Measurements from ENCODE around the gene ZNF524.
A peak's percentile ranks its signal among the peaks of the same experiment; 100 is the strongest.

The ZNF524 gene

GRCh38 chr19:55635856-55636440 lies 35.9 kb downstream of the ZNF524 start:
- Histone ChIP-seq H3K36me3 (peaks cover 5 to 13% (median 8%) of the 10 kb centered on the region in 11 experiments; a peak in 11 of 22 replicates), H3K4me3 (peak overlapping the region; percentile 75 to 98 (median 91)), H3K9me3 (replicated peaks in 1 of 11) (no peaks in the 10 kb centered on the region), H3K4me1 (peaks cover 53 to 79% (median 66%) of the 10 kb centered on the region in 10 experiments), H4K20me1 (no peaks in the 10 kb centered on the region; a peak in 1 of 22 replicates), H3K27me3 (no peaks in the 10 kb centered on the region), H3K9ac (peak overlapping the region; percentile 90 to 99 (median 96)), H3K4me2 (peak overlapping the region; percentile 94 to 100 (median 97)), H3K27ac (peak overlapping the region; percentile 92 to 99 (median 95))
- no peak for TF ChIP-seq Cebpa-rat (IDR thresholded peaks at IDR 0.05)

DNA sequence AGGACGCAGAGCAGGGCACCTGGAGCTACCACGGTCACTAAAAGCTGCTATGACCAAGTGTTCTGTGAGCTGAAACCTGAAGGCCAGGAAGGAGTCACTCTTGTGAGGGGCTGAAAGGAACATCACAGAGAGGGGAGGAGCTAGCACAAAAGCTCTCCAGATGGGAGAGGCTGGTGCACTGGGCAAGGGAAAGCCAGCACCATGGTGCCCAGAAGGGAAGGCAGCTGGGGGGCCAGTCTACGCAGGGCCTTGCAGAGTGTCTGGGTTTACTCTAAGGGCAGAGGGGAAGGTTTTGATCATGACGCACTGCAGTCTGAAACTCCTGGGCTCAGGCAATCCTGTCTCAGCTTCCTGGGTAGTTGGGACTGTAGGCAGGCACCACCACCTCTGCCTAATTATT lies 36.6 kb downstream of the ZNF524 start:
- Histone ChIP-seq H3K9me3 (replicated peaks in 1 of 11) (no peaks in the 10 kb centered on the region), H4K20me1 (no peaks in the 10 kb centered on the region; a peak in 1 of 22 replicates), H3K4me2 (peak overlapping the region; percentile 94 to 100 (median 97)), H3K4me3 (peak overlapping the region in 7 of 10 experiments; percentile 75 to 98 (median 94); a peak in 7 of 20 replicates), H3K27ac (peak overlapping the region in 3 of 11 experiments; percentile 93 to 96 (median 95); a peak in 2 of 22 replicates), H3K9ac (peak overlapping the region in 10 of 11 experiments; percentile 90 to 99 (median 96); a peak in 18 of 22 replicates), H3K4me1 (peaks cover 53 to 75% (median 66%) of the 10 kb centered on the region in 10 experiments), H3K27me3 (no peaks in the 10 kb centered on the region), H3K36me3 (peaks cover 5 to 13% (median 8%) of the 10 kb centered on the region in 11 experiments; a peak in 11 of 22 replicates)
- no peak for TF ChIP-seq Cebpa-rat (IDR thresholded peaks at IDR 0.05)

GRCh38 chr19:55637534-55637933 lies 37.4 kb downstream of the ZNF524 start:
- peaks cover 5 to 13% (median 8%) of the 10 kb centered on the region in 11 experiments; a peak in 11 of 22 replicates for H3K36me3 ChIP-seq
- peaks cover 0 to 6% (median 0%) of the 10 kb centered on the region in 11 experiments; a peak in 3 of 22 replicates for H4K20me1 ChIP-seq
- no peak for TF ChIP-seq Cebpa-rat (IDR thresholded peaks at IDR 0.05)
- H3K9me3 ChIP-seq (replicated peaks in 1 of 11) = no peaks in the 10 kb centered on the region
- H3K9ac ChIP-seq = peak overlapping the region in 4 of 11 experiments; percentile 9 to 97 (median 94); a peak in 4 of 22 replicates
- peaks cover 55 to 80% (median 67%) of the 10 kb centered on the region in 10 experiments for H3K4me1 ChIP-seq
- H3K27ac ChIP-seq = no peak overlapping the region; a peak in 1 of 22 replicates
- H3K27me3 ChIP-seq = no peaks in the 10 kb centered on the region
- peak overlapping the region in 9 of 11 experiments; percentile 8 to 100 (median 97); a peak in 13 of 22 replicates for H3K4me2 ChIP-seq
- no peak overlapping the region for H3K4me3 ChIP-seq

DNA sequence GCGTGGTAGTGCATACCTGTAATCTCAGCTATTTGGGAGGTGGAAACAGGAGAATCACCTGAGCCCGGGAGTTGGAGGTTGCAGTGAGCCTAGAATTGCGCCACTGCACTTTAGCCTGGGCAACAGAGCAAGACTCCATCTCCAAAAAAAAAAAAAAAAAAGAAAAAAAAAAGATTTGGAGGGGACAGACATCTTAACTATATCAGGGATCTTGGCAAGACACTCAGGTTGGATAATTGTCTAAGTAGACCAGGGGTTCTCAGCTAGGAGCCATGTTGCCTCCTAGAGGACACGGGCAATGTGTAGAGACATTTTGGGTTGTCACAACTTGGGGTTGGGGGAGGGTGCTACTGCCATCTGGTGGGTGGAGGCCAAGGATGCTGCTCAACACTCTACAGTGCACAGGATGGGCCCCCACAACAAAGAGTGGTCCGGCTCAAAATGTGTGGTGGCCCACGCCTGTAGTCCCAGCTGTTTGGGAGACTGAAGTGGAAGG lies 38.8 kb downstream of the ZNF524 start:
- TF ChIP-seq Cebpa-rat (IDR thresholded peaks at IDR 0.05) = no peak
- Histone ChIP-seq H3K9ac (peak overlapping the region in 3 of 11 experiments; percentile 15 to 95 (median 24); a peak in 3 of 22 replicates), H4K20me1 (peaks cover 0 to 11% (median 0%) of the 10 kb centered on the region in 11 experiments; a peak in 3 of 22 replicates), H3K9me3 (replicated peaks in 1 of 11) (no peaks in the 10 kb centered on the region), H3K27me3 (no peaks in the 10 kb centered on the region), H3K27ac (peak overlapping the region in 5 of 11 experiments; percentile 32 to 90 (median 86); a peak in 3 of 22 replicates), H3K4me3 (0 out of 20 replicates have a peak overlapping the region, but pooled peaks of 1 of the 10 experiments have one; percentile 8), H3K36me3 (peaks cover 5 to 13% (median 8%) of the 10 kb centered on the region in 11 experiments; a peak in 11 of 22 replicates), H3K4me1 (peaks cover 56 to 74% (median 65%) of the 10 kb centered on the region in 10 experiments), H3K4me2 (peak overlapping the region; percentile 95 to 100 (median 100); a peak in 21 of 22 replicates)

DNA sequence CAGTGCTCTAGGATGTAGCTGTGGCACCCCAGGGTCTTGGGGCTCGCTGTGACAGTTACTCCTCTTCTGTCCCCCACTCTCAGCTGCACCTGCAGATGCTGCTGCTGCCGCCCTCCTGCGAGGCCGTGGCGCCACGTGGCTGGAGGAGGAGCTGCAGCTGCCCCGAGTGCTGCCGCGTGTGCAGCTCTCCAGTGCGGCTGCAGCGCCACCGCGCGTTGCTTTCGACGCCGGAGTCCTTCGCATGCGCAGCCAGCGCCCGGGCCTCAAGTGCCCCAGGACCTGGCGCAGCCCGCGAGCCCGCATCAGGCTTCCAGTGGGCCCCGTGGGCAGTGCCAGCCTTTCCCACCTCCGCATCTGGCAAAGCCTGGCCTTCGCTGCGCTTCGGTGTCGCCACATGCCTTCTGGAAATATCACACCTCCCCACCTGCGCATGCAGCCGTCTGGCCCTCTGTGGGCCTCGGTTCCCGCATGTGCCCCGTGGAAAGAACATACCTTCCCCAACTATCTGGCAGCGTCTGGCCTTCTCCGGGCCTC lies 40.0 kb downstream of the ZNF524 start:
- no peaks in the 10 kb centered on the region for H3K9me3 ChIP-seq (replicated peaks in 1 of 11)
- H3K9ac ChIP-seq = peak overlapping the region; percentile 83 to 97 (median 89)
- no peak for TF ChIP-seq Cebpa-rat (IDR thresholded peaks at IDR 0.05)
- peaks cover 12 to 22% (median 16%) of the 10 kb centered on the region in 11 experiments for H3K36me3 ChIP-seq
- H3K4me3 ChIP-seq = peak overlapping the region; percentile 78 to 91 (median 87)
- H3K4me1 ChIP-seq = peaks cover 60 to 78% (median 69%) of the 10 kb centered on the region in 10 experiments
- peak overlapping the region; percentile 60 to 92 (median 86); a peak in 21 of 22 replicates for H3K27ac ChIP-seq
- H3K4me2 ChIP-seq = peak overlapping the region; percentile 95 to 100 (median 100)
- peaks cover 0 to 21% (median 10%) of the 10 kb centered on the region in 11 experiments; a peak in 12 of 22 replicates for H4K20me1 ChIP-seq
- no peaks in the 10 kb centered on the region for H3K27me3 ChIP-seq

GRCh38 chr19:55640577-55641425 lies 40.7 kb downstream of the ZNF524 start, which contains the start of gene ZNF580:
Gene ZNF580 (plus strand): TSS chr19:55641002. CDS start chr19:55642509, 1,507 bp downstream.
- peaks cover 60 to 79% (median 73%) of the 10 kb centered on the region in 10 experiments for H3K4me1 ChIP-seq
- peak within 1 kb of the TSS; percentile 83 to 97 (median 89) for H3K9ac ChIP-seq
- peaks cover 0 to 28% (median 15%) of the 10 kb centered on the region in 11 experiments; a peak in 12 of 22 replicates for H4K20me1 ChIP-seq
- no peaks in the 10 kb centered on the region for H3K9me3 ChIP-seq (replicated peaks in 1 of 11)
- peak within 1 kb of the TSS; percentile 95 to 100 (median 100) for H3K4me2 ChIP-seq
- TF ChIP-seq Cebpa-rat (IDR thresholded peaks at IDR 0.05) = no peak
- peaks cover 18 to 29% (median 23%) of the 10 kb centered on the region in 11 experiments for H3K36me3 ChIP-seq
- H3K4me3 ChIP-seq = peak within 1 kb of the TSS; percentile 78 to 91 (median 87)
- peak within 1 kb of the TSS; percentile 60 to 92 (median 86) for H3K27ac ChIP-seq
- H3K27me3 ChIP-seq = no peaks in the 10 kb centered on the region

DNA sequence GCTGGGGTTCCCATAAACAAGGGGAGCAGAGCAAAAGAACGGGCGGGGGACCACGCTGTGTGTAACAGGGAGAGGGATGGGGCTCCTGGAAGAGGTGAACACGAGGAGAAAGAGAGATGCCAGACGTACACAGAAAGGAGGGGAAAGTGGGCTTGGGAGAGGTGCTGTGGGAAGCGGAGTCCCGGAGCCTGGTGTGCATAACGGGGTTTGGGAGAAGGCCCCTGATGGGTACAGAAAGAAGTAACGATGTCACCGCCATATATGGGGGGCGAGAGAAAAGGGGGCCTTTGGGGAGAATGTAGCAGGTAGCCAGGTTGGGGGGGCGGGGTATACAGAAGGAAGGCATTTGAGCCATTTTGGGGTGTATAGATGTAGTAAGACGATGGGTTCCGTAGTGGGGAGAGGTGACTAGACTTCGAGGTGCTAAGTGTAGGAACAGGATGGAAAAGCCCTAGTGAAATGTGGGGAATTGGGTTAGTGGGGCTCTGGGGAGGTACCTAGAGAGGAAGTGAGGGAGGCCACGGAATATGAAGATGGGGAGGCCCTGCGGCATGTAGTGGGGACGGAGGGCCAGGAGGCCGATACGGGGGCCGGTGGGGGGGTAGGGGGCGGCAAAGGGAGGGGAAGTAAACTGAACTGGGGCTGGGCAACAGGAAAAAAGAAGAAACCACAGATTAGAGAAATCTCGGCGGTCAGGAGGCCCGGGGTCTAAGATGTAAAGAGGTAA lies 41.5 kb downstream of the ZNF524 start:
- peaks cover 60 to 79% (median 72%) of the 10 kb centered on the region in 10 experiments for H3K4me1 ChIP-seq
- H3K27ac ChIP-seq = peak overlapping the region; percentile 60 to 92 (median 86)
- H3K9me3 ChIP-seq (replicated peaks in 1 of 11) = no peaks in the 10 kb centered on the region
- peak overlapping the region; percentile 95 to 100 (median 100) for H3K4me2 ChIP-seq
- peaks cover 0 to 35% (median 16%) of the 10 kb centered on the region in 11 experiments; a peak in 14 of 22 replicates for H4K20me1 ChIP-seq
- H3K27me3 ChIP-seq = no peaks in the 10 kb centered on the region
- H3K9ac ChIP-seq = peak overlapping the region; percentile 83 to 97 (median 89)
- TF ChIP-seq Cebpa-rat (IDR thresholded peaks at IDR 0.05) = no peak
- H3K4me3 ChIP-seq = peak overlapping the region; percentile 78 to 91 (median 87)
- H3K36me3 ChIP-seq = peaks cover 22 to 36% (median 28%) of the 10 kb centered on the region in 11 experiments
